Neural cell (in vitro differentiated cells): Measurements from ENCODE around the gene ARMH3. TPM values are rescaled to one million over a fixed set of nuclear protein-coding genes. Genes with fewer than 3 reads are reported as not detected.
A peak's percentile ranks its signal among the peaks of the same experiment; 100 is the strongest.

Experiments
- H2AFZ ChIP-seq: fragments of 200-600, 300-800 bp; sonication (generic), shearing (Covaris generic); 2 replicates; pipeline ENCODE4 v1.6.0; 2014; ENCODE audit warnings: low read depth, mild to moderate bottlenecking, antibody characterized with exemption, low read length, moderate library complexity
- H3F3A ChIP-seq: fragments of 200-600 bp; shearing (Covaris generic); 2 replicates; pipeline ENCODE4 v1.6.1; 2016; ENCODE audit warnings: mild to moderate bottlenecking, moderate library complexity, mixed read lengths, antibody characterized with exemption, low read length; ENCODE audit not compliant: insufficient read depth, poor library complexity, severe bottlenecking
- H3K27ac ChIP-seq: fragments of 200-600, 300-800 bp; sonication (generic), shearing (Covaris generic); 2 replicates; pipeline ENCODE4 v1.5.1; 2014; ENCODE audit warnings: mild to moderate bottlenecking, low read length, moderate library complexity
- H3K27me3 ChIP-seq: fragments of 300-800, 200-600 bp; sonication (generic), shearing (Covaris generic); 2 replicates; pipeline ENCODE4 v1.6.0; 2014; ENCODE audit warnings: mild to moderate bottlenecking, low read depth, low read length, moderate library complexity; ENCODE audit not compliant: insufficient read depth
- H3K36me3 ChIP-seq: fragments of 300-800, 200-600 bp; sonication (generic), shearing (Covaris generic); 2 replicates; pipeline ENCODE4 v1.5.1; 2014; ENCODE audit warnings: mild to moderate bottlenecking, antibody characterized with exemption, low read length, moderate library complexity; ENCODE audit not compliant: insufficient read depth
- H3K4me2 ChIP-seq: fragments of 300-800, 200-600 bp; sonication (generic), shearing (Covaris generic); 2 replicates; pipeline ENCODE4 v1.6.0; 2014; ENCODE audit warnings: mild to moderate bottlenecking, low read length
- H3K4me3 ChIP-seq: fragments of 300-800, 200-600 bp; sonication (generic), shearing (Covaris generic); 2 replicates; pipeline ENCODE4 v1.5.1; 2014; ENCODE audit warnings: mild to moderate bottlenecking, low read length, moderate library complexity
- H3K79me2 ChIP-seq: fragments of 200-600 bp; shearing (Covaris generic); replicated peaks from 2 replicates; pipeline ENCODE4 v1.6.0; 2014; ENCODE audit warnings: mild to moderate bottlenecking, low read length, moderate library complexity; ENCODE audit not compliant: insufficient read depth
- H3K9ac ChIP-seq: fragments of 300-800, 200-600 bp; sonication (generic), shearing (Covaris generic); 2 replicates; pipeline ENCODE4 v1.6.1; 2016; ENCODE audit warnings: mild to moderate bottlenecking, low read length, mixed read lengths
- H3K9me2 ChIP-seq: fragments of 200-600 bp; shearing (Covaris generic); 2 replicates; pipeline ENCODE4 v1.6.1; 2016; ENCODE audit warnings: mild to moderate bottlenecking, low read length, mixed read lengths; ENCODE audit not compliant: insufficient read depth
- H3K9me3 ChIP-seq: fragments of 200-600, 300-800 bp; sonication (generic), shearing (Covaris generic); 2 replicates; pipeline ENCODE4 v1.6.1; 2016; ENCODE audit warnings: mild to moderate bottlenecking, mixed run types, low read length, moderate library complexity, mixed read lengths
- H4K20me1 ChIP-seq: fragments of 200-600 bp; shearing (Covaris generic); 2 replicates; pipeline ENCODE4 v1.6.1; 2016; ENCODE audit warnings: mild to moderate bottlenecking, mixed run types; ENCODE audit not compliant: insufficient read depth
- EP300 ChIP-seq: fragments of 450-650 bp; conservative IDR thresholded peaks from 2 replicates; pipeline ENCODE4 v1.6.1; 2014; ENCODE audit warnings: antibody characterized with exemption, mild to moderate bottlenecking, moderate library complexity; ENCODE audit not compliant: poor library complexity, severe bottlenecking
- EZH2 ChIP-seq: fragments of 200-600, 300-800 bp; shearing (Covaris generic), sonication (generic); IDR thresholded peaks from 2 replicates; pipeline ENCODE4 v1.6.1; 2014; ENCODE audit warnings: antibody characterized with exemption, low read length, borderline replicate concordance, mild to moderate bottlenecking; ENCODE audit not compliant: insufficient read depth, poor library complexity, severe bottlenecking
- MXI1 ChIP-seq: fragments of 450-650 bp; conservative IDR thresholded peaks from 2 replicates; pipeline ENCODE4 v1.6.1; 2014; ENCODE audit warnings: antibody characterized with exemption, mild to moderate bottlenecking; ENCODE audit not compliant: poor library complexity, severe bottlenecking
- POLR2AphosphoS5 ChIP-seq: IDR thresholded peaks from 2 replicates; pipeline ENCODE4 v1.6.1; 2012
- RAD21 ChIP-seq: fragments of 450-650 bp; conservative IDR thresholded peaks from 2 replicates; pipeline ENCODE4 v1.6.1; 2014; ENCODE audit warnings: antibody characterized with exemption, mild to moderate bottlenecking, moderate library complexity
- REST ChIP-seq: IDR thresholded peaks from 2 replicates; pipeline ENCODE4 v1.6.1; 2012; ENCODE audit warnings: borderline replicate concordance
- SMC3 ChIP-seq: fragments of 450-650 bp; conservative IDR thresholded peaks from 2 replicates; pipeline ENCODE4 v1.6.1; 2014; ENCODE audit warnings: antibody characterized with exemption, mild to moderate bottlenecking, moderate library complexity; ENCODE audit not compliant: poor library complexity
- TAF1 ChIP-seq: IDR thresholded peaks from 2 replicates; pipeline ENCODE4 v1.6.1; 2012; ENCODE audit warnings: low read depth
- polyA plus RNA-seq: library from polyadenylated mRNA; depleted of rRNA; stranded (reverse); fragments of >200 nt; gene quantifications from 2 replicates; pipeline ENCODE4 v1.2.3, GENCODE V29; 2014
- TF ChIP-seq, protein P1 (sequence below): fragments of 450-650 bp; IDR thresholded peaks from 2 replicates; pipeline ENCODE4 v1.5.1; 2014; ENCODE audit warnings: antibody characterized with exemption, mild to moderate bottlenecking, moderate library complexity; ENCODE audit not compliant: poor library complexity, severe bottlenecking

The ARMH3 gene
- polyA plus RNA-seq, 1 donor from 2014 or later = 13.4 TPM

- Histone ChIP-seq H3K79me2 (no peaks in the 10 kb centered on the region), H2AFZ (no peak within 1 kb of the TSS), H3K9me2 (no peaks in the 10 kb centered on the region), H3K36me3 (no peaks in the 10 kb centered on the region), H3F3A (no peaks in the 10 kb centered on the region), H4K20me1 (no peaks in the 10 kb centered on the region), H3K4me3 (peak within 1 kb of the TSS; percentile 60), H3K9me3 (no peaks in the 10 kb centered on the region), H3K4me2 (no peak within 1 kb of the TSS), H3K27ac (no peak within 1 kb of the TSS), H3K9ac (peak within 1 kb of the TSS; percentile 29), H3K27me3 (peaks cover 26% of the 10 kb centered on the region)
- TF ChIP-seq SMC3 (peak; percentile 42), RAD21 (no peak), REST (no peak), EZH2 (no peak), MXI1 (no peak), EP300 (no peak), POLR2AphosphoS5 (no peak), TAF1 (no peak)
- TF ChIP-seq, protein P1, sequence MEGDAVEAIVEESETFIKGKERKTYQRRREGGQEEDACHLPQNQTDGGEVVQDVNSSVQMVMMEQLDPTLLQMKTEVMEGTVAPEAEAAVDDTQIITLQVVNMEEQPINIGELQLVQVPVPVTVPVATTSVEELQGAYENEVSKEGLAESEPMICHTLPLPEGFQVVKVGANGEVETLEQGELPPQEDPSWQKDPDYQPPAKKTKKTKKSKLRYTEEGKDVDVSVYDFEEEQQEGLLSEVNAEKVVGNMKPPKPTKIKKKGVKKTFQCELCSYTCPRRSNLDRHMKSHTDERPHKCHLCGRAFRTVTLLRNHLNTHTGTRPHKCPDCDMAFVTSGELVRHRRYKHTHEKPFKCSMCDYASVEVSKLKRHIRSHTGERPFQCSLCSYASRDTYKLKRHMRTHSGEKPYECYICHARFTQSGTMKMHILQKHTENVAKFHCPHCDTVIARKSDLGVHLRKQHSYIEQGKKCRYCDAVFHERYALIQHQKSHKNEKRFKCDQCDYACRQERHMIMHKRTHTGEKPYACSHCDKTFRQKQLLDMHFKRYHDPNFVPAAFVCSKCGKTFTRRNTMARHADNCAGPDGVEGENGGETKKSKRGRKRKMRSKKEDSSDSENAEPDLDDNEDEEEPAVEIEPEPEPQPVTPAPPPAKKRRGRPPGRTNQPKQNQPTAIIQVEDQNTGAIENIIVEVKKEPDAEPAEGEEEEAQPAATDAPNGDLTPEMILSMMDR = peak; percentile 72
Observed at GRCh38 chr10:101843032-101844021, 212.6 kb downstream of the ARMH3 start, which contains the start of gene KCNIP2. Gene KCNIP2, minus strand, starts transcription at chr10:101843800. Its CDS starts 232 bp downstream, at chr10:101843568.

- H3K9ac ChIP-seq = no peak overlapping the region
- no peaks in the 10 kb centered on the region for H4K20me1 ChIP-seq
- H3K79me2 ChIP-seq = no peaks in the 10 kb centered on the region
- H3F3A ChIP-seq = no peaks in the 10 kb centered on the region
- no peaks in the 10 kb centered on the region for H3K36me3 ChIP-seq
- H3K4me3 ChIP-seq = no peak overlapping the region
- peaks cover 26% of the 10 kb centered on the region for H3K27me3 ChIP-seq
- no peak overlapping the region for H3K27ac ChIP-seq
- H3K4me2 ChIP-seq = no peak overlapping the region
- H2AFZ ChIP-seq = no peak overlapping the region
- H3K9me2 ChIP-seq = no peaks in the 10 kb centered on the region
- no peaks in the 10 kb centered on the region for H3K9me3 ChIP-seq
- no peak for TF ChIP-seq RAD21
- no peak for TF ChIP-seq MXI1
- TF ChIP-seq SMC3 = no peak
- no peak for TF ChIP-seq EZH2
- TF ChIP-seq, protein P1 = no peak
- TF ChIP-seq REST = no peak
- TF ChIP-seq POLR2AphosphoS5 = no peak
- no peak for TF ChIP-seq TAF1
- TF ChIP-seq EP300 = no peak
Observed at GRCh38 chr10:101841826-101842225, 214.1 kb downstream of the ARMH3 start.
